Measurements from ENCODE around the gene MEGF9. TPM values are rescaled to one million over a fixed set of nuclear protein-coding genes. Genes with fewer than 3 reads are reported as not detected.

The MEGF9 gene
- polyA plus RNA-seq, 1 of the 3 experiments (the other 2 are of a cell fraction), result 1.8 TPM

DNA sequence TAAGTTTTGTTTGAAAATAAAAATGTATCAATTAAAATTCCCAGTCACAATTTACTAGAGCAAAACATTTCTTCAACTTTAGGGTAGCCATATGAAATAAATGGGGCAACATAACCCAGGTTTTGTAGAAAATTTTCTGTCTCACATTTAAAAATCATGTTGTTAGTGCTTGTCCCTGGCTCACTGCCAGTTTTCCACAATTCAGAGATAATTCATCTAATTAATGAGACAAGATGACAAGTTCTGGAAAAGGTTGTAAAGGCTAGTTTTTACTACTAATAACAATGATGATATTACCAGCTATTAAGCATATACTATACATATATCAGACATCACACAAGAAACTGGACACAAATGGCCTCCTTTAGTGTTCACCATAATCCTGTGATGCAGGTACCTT lies 45.9 kb downstream of the MEGF9 start:
- Histone ChIP-seq H3K4me1 (ENCODE audit: control insufficient read depth in 1 of 2, insufficient read depth in 2 of 2, low read depth in 1 of 2, low read length in 1 of 2) (peaks cover 0 to 13% of the 10 kb centered on the region in 2 experiments; a peak in 1 of 4 replicates), H2AFZ (ENCODE audit: low read depth) (no peak overlapping the region), H3K79me2 (ENCODE audit: insufficient read depth) (peaks cover 4% of the 10 kb centered on the region), H3K9me3 (no peaks in the 10 kb centered on the region), H3K9me2 (no peaks in the 10 kb centered on the region), H3K27ac (ENCODE audit: low read depth in 2 of 2, low read length in 1 of 2) (peak overlapping the region in 1 of 2 experiments; percentile 13; a peak in 1 of 4 replicates), H3K9ac (no peak overlapping the region), H4K20me1 (ENCODE audit: insufficient read depth) (no peaks in the 10 kb centered on the region), H3K27me3 (ENCODE audit: insufficient read depth) (no peaks in the 10 kb centered on the region), H3K4me3 (ENCODE audit: low read depth in 2 of 2, low read length in 1 of 2) (no peak overlapping the region), H3F3A (replicated peaks; ENCODE audit: insufficient read depth) (no peaks in the 10 kb centered on the region), H3K36me3 (replicated peaks in 1 of 2; ENCODE audit: control insufficient read depth in 1 of 2, insufficient read depth in 2 of 2, low read length in 1 of 2) (no peaks in the 10 kb centered on the region), H3K4me2 (no peak overlapping the region)
- peak; percentile 58; the same call in 1 of the 2 replicates for TF ChIP-seq NFIC (IDR thresholded peaks at IDR 0.05; ENCODE audit: borderline replicate concordance)
- no peak for TF ChIP-seq GABPA (IDR thresholded peaks at IDR 0.05; ENCODE audit: low read depth)
- TF ChIP-seq FOSL2 (IDR thresholded peaks at IDR 0.05; ENCODE audit: borderline replicate concordance, low read depth), result no peak
- TF ChIP-seq, protein P1, sequence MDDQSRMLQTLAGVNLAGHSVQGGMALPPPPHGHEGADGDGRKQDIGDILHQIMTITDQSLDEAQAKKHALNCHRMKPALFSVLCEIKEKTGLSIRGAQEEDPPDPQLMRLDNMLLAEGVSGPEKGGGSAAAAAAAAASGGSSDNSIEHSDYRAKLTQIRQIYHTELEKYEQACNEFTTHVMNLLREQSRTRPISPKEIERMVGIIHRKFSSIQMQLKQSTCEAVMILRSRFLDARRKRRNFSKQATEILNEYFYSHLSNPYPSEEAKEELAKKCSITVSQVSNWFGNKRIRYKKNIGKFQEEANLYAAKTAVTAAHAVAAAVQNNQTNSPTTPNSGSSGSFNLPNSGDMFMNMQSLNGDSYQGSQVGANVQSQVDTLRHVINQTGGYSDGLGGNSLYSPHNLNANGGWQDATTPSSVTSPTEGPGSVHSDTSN (IDR thresholded peaks at IDR 0.05), result peak; percentile 26; the same call in 1 of the 2 replicates
- peak in 1 of 2 experiments; percentile 41; a peak in 1 of 4 replicates for TF ChIP-seq EP300 (IDR thresholded peaks at IDR 0.05; ENCODE audit: borderline replicate concordance in 1 of 2, low read depth in 1 of 2, low read length in 1 of 2)
- ChIA-PET CTCF (interaction anchor here (0.8 kb wide), 1 partner anchor 46 kb away, joined by 3 read pairs; no protein-coding TSS in a partner anchor), POLR2A (no interaction called here)
- no peak for DNase-seq

DNA sequence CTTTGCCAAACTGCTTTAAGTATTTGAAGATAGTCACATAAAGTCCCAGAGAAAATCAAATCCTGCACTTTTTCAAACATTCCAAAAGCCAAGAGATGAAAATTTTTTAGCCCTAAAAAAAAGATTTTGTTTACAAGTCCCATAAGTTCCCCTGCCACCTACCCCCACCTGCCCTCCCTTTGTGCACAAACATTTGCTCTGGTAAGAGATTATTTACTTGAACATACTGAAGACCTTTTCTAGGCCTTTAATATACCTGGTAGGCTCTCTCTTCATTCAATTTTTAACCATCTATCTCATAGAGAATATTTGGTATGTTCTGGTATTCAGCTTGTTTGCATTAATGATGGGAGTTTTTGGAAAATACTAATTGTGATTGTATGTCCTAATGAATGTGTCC lies 50.3 kb downstream of the MEGF9 start:
- no peaks in the 10 kb centered on the region for H3K27me3 ChIP-seq (ENCODE audit: insufficient read depth)
- CTCF ChIA-PET, result interaction anchor here (2.2 kb wide), 1 partner anchor 44 kb away, joined by 6 read pairs; no protein-coding TSS in a partner anchor
- no peaks in the 10 kb centered on the region for H3K9me3 ChIP-seq
- H4K20me1 ChIP-seq (ENCODE audit: insufficient read depth), result no peaks in the 10 kb centered on the region
- no peaks in the 10 kb centered on the region for H3K36me3 ChIP-seq (replicated peaks in 1 of 2; ENCODE audit: control insufficient read depth in 1 of 2, insufficient read depth in 2 of 2, low read length in 1 of 2)
- no peaks in the 10 kb centered on the region for H3K9me2 ChIP-seq
- no peak overlapping the region for H2AFZ ChIP-seq (ENCODE audit: low read depth)
- H3K4me2 ChIP-seq, result no peak overlapping the region
- no peak for DNase-seq
- H3K4me3 ChIP-seq (ENCODE audit: low read depth in 2 of 2, low read length in 1 of 2), result no peak overlapping the region
- H3K9ac ChIP-seq, result no peak overlapping the region
- POLR2A ChIA-PET, result no interaction called here
- TF ChIP-seq TEAD4 (IDR thresholded peaks at IDR 0.05; ENCODE audit: borderline replicate concordance, insufficient read depth), result no peak
- no peak for TF ChIP-seq EZH2phosphoT487 (IDR thresholded peaks at IDR 0.05; ENCODE audit: borderline replicate concordance, low read depth)
- TF ChIP-seq, protein P2, sequence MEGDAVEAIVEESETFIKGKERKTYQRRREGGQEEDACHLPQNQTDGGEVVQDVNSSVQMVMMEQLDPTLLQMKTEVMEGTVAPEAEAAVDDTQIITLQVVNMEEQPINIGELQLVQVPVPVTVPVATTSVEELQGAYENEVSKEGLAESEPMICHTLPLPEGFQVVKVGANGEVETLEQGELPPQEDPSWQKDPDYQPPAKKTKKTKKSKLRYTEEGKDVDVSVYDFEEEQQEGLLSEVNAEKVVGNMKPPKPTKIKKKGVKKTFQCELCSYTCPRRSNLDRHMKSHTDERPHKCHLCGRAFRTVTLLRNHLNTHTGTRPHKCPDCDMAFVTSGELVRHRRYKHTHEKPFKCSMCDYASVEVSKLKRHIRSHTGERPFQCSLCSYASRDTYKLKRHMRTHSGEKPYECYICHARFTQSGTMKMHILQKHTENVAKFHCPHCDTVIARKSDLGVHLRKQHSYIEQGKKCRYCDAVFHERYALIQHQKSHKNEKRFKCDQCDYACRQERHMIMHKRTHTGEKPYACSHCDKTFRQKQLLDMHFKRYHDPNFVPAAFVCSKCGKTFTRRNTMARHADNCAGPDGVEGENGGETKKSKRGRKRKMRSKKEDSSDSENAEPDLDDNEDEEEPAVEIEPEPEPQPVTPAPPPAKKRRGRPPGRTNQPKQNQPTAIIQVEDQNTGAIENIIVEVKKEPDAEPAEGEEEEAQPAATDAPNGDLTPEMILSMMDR (IDR thresholded peaks at IDR 0.05), result no peak
- TF ChIP-seq FOXM1 (IDR thresholded peaks at IDR 0.05; ENCODE audit: low read depth), result no peak
- TF ChIP-seq, protein P3, sequence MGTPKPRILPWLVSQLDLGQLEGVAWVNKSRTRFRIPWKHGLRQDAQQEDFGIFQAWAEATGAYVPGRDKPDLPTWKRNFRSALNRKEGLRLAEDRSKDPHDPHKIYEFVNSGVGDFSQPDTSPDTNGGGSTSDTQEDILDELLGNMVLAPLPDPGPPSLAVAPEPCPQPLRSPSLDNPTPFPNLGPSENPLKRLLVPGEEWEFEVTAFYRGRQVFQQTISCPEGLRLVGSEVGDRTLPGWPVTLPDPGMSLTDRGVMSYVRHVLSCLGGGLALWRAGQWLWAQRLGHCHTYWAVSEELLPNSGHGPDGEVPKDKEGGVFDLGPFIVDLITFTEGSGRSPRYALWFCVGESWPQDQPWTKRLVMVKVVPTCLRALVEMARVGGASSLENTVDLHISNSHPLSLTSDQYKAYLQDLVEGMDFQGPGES (IDR thresholded peaks at IDR 0.05; ENCODE audit: low read depth, low read length), result no peak
- TF ChIP-seq SIN3A (IDR thresholded peaks at IDR 0.05; ENCODE audit: borderline replicate concordance, low read depth, low read length), result no peak
- TF ChIP-seq RCOR1 (IDR thresholded peaks at IDR 0.05; ENCODE audit: low read length), result no peak
- TF ChIP-seq MXI1 (IDR thresholded peaks at IDR 0.05; ENCODE audit: low read depth, low read length), result no peak
- TF ChIP-seq, protein P4, sequence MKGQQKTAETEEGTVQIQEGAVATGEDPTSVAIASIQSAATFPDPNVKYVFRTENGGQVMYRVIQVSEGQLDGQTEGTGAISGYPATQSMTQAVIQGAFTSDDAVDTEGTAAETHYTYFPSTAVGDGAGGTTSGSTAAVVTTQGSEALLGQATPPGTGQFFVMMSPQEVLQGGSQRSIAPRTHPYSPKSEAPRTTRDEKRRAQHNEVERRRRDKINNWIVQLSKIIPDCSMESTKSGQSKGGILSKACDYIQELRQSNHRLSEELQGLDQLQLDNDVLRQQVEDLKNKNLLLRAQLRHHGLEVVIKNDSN (IDR thresholded peaks at IDR 0.05; ENCODE audit: borderline replicate concordance, low read depth), result no peak
- TF ChIP-seq, protein P5, sequence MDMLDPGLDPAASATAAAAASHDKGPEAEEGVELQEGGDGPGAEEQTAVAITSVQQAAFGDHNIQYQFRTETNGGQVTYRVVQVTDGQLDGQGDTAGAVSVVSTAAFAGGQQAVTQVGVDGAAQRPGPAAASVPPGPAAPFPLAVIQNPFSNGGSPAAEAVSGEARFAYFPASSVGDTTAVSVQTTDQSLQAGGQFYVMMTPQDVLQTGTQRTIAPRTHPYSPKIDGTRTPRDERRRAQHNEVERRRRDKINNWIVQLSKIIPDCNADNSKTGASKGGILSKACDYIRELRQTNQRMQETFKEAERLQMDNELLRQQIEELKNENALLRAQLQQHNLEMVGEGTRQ (IDR thresholded peaks at IDR 0.05; ENCODE audit: borderline replicate concordance, low read depth, low read length), result no peak
- TF ChIP-seq MEF2A (IDR thresholded peaks at IDR 0.05; ENCODE audit: borderline replicate concordance, low read depth), result no peak
- H3F3A ChIP-seq (replicated peaks; ENCODE audit: insufficient read depth), result no peaks in the 10 kb centered on the region
- peaks cover 7% of the 10 kb centered on the region for H3K79me2 ChIP-seq (ENCODE audit: insufficient read depth)
- peak overlapping the region in 1 of 2 experiments; percentile 87; a peak in 1 of 4 replicates for H3K27ac ChIP-seq (ENCODE audit: low read depth in 2 of 2, low read length in 1 of 2)
- H3K4me1 ChIP-seq (ENCODE audit: control insufficient read depth in 1 of 2, insufficient read depth in 2 of 2, low read depth in 1 of 2, low read length in 1 of 2), result peaks cover 0 to 20% of the 10 kb centered on the region in 2 experiments; a peak in 2 of 4 replicates

All from SK-N-SH (cell line).